Glutamatergic neuron (in vitro differentiated cells): ENCODE measurements around the gene CDKN2C. TPM values are rescaled to one million over a fixed set of nuclear protein-coding genes. Genes with fewer than 3 reads are reported as not detected.
"Not testable (repeated sequence)": the region's sequence is repeated elsewhere in the genome, so short reads cannot be mapped to it uniquely, and the experiment has no call there.

ENCODE experiments used
- DNase-seq: peaks from one replicate; pipeline ENCODE4 v3.0.0; 2022
- H3K27ac Mint-ChIP-seq: one replicate; pipeline ENCODE4 v1.8.0; 2020; ENCODE audit warnings: mild to moderate bottlenecking, mixed read lengths, inconsistent platforms; ENCODE audit not compliant: unreplicated experiment
- H3K27me3 Mint-ChIP-seq: one replicate; pipeline ENCODE4 v1.8.0; 2020; ENCODE audit warnings: mild to moderate bottlenecking, moderate library complexity, mixed read lengths, inconsistent platforms; ENCODE audit not compliant: unreplicated experiment
- H3K36me3 Mint-ChIP-seq: one replicate; pipeline ENCODE4 v1.8.0; 2020; ENCODE audit warnings: mild to moderate bottlenecking, mixed read lengths, inconsistent platforms; ENCODE audit not compliant: unreplicated experiment
- H3K4me1 Mint-ChIP-seq: one replicate; pipeline ENCODE4 v1.8.0; 2020; ENCODE audit warnings: mild to moderate bottlenecking, low read depth, mixed read lengths, inconsistent platforms; ENCODE audit not compliant: unreplicated experiment
- H3K4me3 Mint-ChIP-seq: one replicate; pipeline ENCODE4 v1.8.0; 2020; ENCODE audit warnings: mild to moderate bottlenecking, mixed read lengths, inconsistent platforms; ENCODE audit not compliant: unreplicated experiment
- H3K9me3 Mint-ChIP-seq: one replicate; pipeline ENCODE4 v1.8.0; 2020; ENCODE audit warnings: mild to moderate bottlenecking, moderate library complexity, mixed read lengths, inconsistent platforms; ENCODE audit not compliant: unreplicated experiment
- CTCF ChIP-seq: fragments of 200-600 bp; sonication (generic); IDR thresholded peaks from one replicate; pipeline ENCODE4 v1.5.0; 2021; ENCODE audit not compliant: partially characterized antibody, unreplicated experiment
- total RNA-seq: library from RNA; stranded (reverse); fragmentation: NEBNext Ultra II Directional; extraction: Animal tissue kit (Norgen Biotek cat#: 25700); gene quantifications from one replicate; pipeline ENCODE4 v1.2.1, GENCODE V29; 2021; ENCODE audit not compliant: unreplicated experiment

The CDKN2C gene
- total RNA-seq, 1 donor from 2014 or later = 1.3 TPM

- Mint-ChIP-seq H3K9me3 (peaks cover 4% of the 10 kb centered on the region), H3K4me1 (no peaks in the 10 kb centered on the region), H3K27ac (no peak overlapping the region), H3K27me3 (no peaks in the 10 kb centered on the region), H3K36me3 (no peaks in the 10 kb centered on the region), H3K4me3 (no peak overlapping the region)
- peak; percentile 79 for TF ChIP-seq CTCF
- no peak for DNase-seq
These were observed 40.6 kb upstream of the CDKN2C start for GRCh38 chr1:50929376-50929958.

- no peak for DNase-seq
- H3K27ac Mint-ChIP-seq = no peak overlapping the region
- no peaks in the 10 kb centered on the region for H3K27me3 Mint-ChIP-seq
- no peaks in the 10 kb centered on the region for H3K4me1 Mint-ChIP-seq
- no peak for TF ChIP-seq CTCF
- no peak overlapping the region for H3K4me3 Mint-ChIP-seq
- no peaks in the 10 kb centered on the region for H3K36me3 Mint-ChIP-seq
- peaks cover 4% of the 10 kb centered on the region for H3K9me3 Mint-ChIP-seq
These were observed 39.9 kb upstream of the CDKN2C start for GRCh38 chr1:50930193-50930592.

GRCh38 chr1:50930965-50931737 is 38.9 kb upstream of the CDKN2C start:
- H3K27ac Mint-ChIP-seq = no peak overlapping the region

GRCh38 chr1:50932043-50932442 is 38.0 kb upstream of the CDKN2C start:
- H3K9me3 Mint-ChIP-seq, H3K36me3 Mint-ChIP-seq, DNase-seq, H3K4me3 Mint-ChIP-seq, H3K27me3 Mint-ChIP-seq, H3K4me1 Mint-ChIP-seq, H3K27ac Mint-ChIP-seq: not testable (repeated sequence)

More at GRCh38 chr1:50930965-50931737, 38.9 kb upstream of the CDKN2C start:
- Mint-ChIP-seq H3K36me3 (no peaks in the 10 kb centered on the region), H3K27me3 (no peaks in the 10 kb centered on the region), H3K9me3 (peaks cover 4% of the 10 kb centered on the region), H3K4me3 (no peak overlapping the region), H3K4me1 (no peaks in the 10 kb centered on the region)
- TF ChIP-seq CTCF = no peak
- DNase-seq = no peak

GRCh38 chr1:50933770-50934169 is 36.3 kb upstream of the CDKN2C start:
- DNase-seq, H3K27ac Mint-ChIP-seq, H3K27me3 Mint-ChIP-seq, H3K36me3 Mint-ChIP-seq, H3K9me3 Mint-ChIP-seq, H3K4me3 Mint-ChIP-seq, H3K4me1 Mint-ChIP-seq: not testable (repeated sequence)

GRCh38 chr1:50934838-50935237 is 35.2 kb upstream of the CDKN2C start:
- no peak for DNase-seq
- Mint-ChIP-seq H3K9me3 (peaks cover 2% of the 10 kb centered on the region), H3K4me3 (no peak overlapping the region), H3K36me3 (no peaks in the 10 kb centered on the region), H3K27ac (no peak overlapping the region), H3K4me1 (no peaks in the 10 kb centered on the region), H3K27me3 (no peaks in the 10 kb centered on the region)
- TF ChIP-seq CTCF = no peak

GRCh38 chr1:50935276-50935675 is 34.8 kb upstream of the CDKN2C start:
- not testable (repeated sequence) for H3K4me1 Mint-ChIP-seq, DNase-seq, H3K27me3 Mint-ChIP-seq, H3K36me3 Mint-ChIP-seq, H3K4me3 Mint-ChIP-seq, H3K9me3 Mint-ChIP-seq, H3K27ac Mint-ChIP-seq
